Esophagus squamous epithelium (tissue), 5 donors: ENCODE data around the gene DENND1A. TPM values are rescaled to one million over a fixed set of nuclear protein-coding genes. Genes with fewer than 3 reads are reported as not detected.

Experiments used
- DNase-seq: peaks from one replicate; lab custom pipeline; 2025; lab: John Stamatoyannopoulos, UW
- H3K27ac ChIP-seq, 4 donors: fragments of 200-600 bp; sonication (generic); one replicate each; pipeline ENCODE4 v1.5.1; 2016 to 2019; ENCODE audit warnings: mild to moderate bottlenecking in 1 of 4
- H3K27me3 ChIP-seq, 4 donors: fragments of 200-600 bp; sonication (generic); 1 replicate in 3 of 4; 2 replicates in 1 of 4; pipeline versions ENCODE4 v1.5.1 to v1.6.0; 2017 to 2021; ENCODE audit warnings: antibody characterized with exemption in 1 of 4
- H3K36me3 ChIP-seq, 3 donors: fragments of 200-600 bp; sonication (generic); one replicate each; pipeline ENCODE4 v1.5.1; 2016 to 2019
- H3K4me1 ChIP-seq, 3 donors: fragments of 200-600 bp; sonication (generic); one replicate each; pipeline ENCODE4 v1.5.1; 2017 to 2019
- H3K4me3 ChIP-seq, 4 donors: fragments of 200-600 bp; sonication (generic); 1 replicate in 3 of 4; 2 replicates in 1 of 4; pipeline ENCODE4 v1.5.1; 2016 to 2019; ENCODE audit warnings: mild to moderate bottlenecking in 2 of 4, moderate library complexity in 1 of 4
- H3K9me3 ChIP-seq, 3 donors: fragments of 200-600 bp; sonication (generic); one replicate each; pipeline ENCODE4 v1.5.1; 2016 to 2019
- POLR2A ChIP-seq, 4 donors: fragments of 450-650 bp; IDR thresholded peaks; one replicate each; pipeline ENCODE4 v1.6.1; 2017; ENCODE audit warnings: antibody characterized with exemption in 4 of 4, mild to moderate bottlenecking in 4 of 4, moderate library complexity in 3 of 4
- WGBS, 2 donors: methylation state at CpG; one replicate each; pipeline ENCODE4 v1.1.5; 2018; 5-methylcytosine and 5-hydroxymethylcytosine counted together
- intact Hi-C: fragments of 100-400 bp; cut with DNase I; formaldehyde crosslinking; loops from one replicate; pipeline ENCODE4 v1.15.0; 2022
- total RNA-seq, 4 donors: library from RNA; depleted of rRNA; stranded (reverse); fragments of >200 nt; gene quantifications; one replicate each; pipeline ENCODE4 v1.1.0, GENCODE V29; 2016
- TF ChIP-seq, protein P1 (sequence below), 6 experiments: fragments of 450-650 bp in 4 of 6; fragments of 200-600 bp in 2 of 6; sonication (generic) in 2 of 6; IDR thresholded peaks; one replicate each; pipeline ENCODE4 v1.5.1; 2016 to 2019; ENCODE audit warnings: antibody characterized with exemption in 6 of 6, mild to moderate bottlenecking in 4 of 6, moderate library complexity in 4 of 6
- donor health status: DM: yes; HTN: yes; CAD: no.

DENND1A gene
- total RNA-seq, 4 donors from 2014 or later = 5.3 to 16.0 (median 12.9) TPM

DNA sequence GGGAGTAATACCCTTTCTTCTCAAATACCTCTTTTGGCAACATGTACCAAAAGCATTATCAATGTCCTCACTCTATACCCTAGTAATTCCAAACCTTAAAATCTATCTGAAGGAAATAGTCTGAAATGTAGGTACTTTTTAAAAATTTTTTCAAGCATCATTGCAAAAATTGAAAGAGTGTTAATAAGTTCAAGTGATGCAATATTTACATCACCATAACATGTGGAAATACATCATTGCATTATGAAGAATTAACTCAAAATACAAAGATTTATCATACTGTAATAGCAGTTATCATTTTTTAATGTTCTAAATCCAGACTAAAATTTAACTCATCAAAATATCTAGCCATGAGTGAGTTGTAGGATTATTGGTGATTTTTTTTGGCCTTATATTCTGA, 123.1 kb downstream of the DENND1A start:
- no peaks in the 10 kb centered on the region for H3K4me1 ChIP-seq
- DNase-seq = no peak
- intact Hi-C loops = no loop called here
- H3K4me3 ChIP-seq = no peak overlapping the region
- no peak for TF ChIP-seq POLR2A (IDR thresholded peaks at IDR 0.05)
- TF ChIP-seq, protein P1, sequence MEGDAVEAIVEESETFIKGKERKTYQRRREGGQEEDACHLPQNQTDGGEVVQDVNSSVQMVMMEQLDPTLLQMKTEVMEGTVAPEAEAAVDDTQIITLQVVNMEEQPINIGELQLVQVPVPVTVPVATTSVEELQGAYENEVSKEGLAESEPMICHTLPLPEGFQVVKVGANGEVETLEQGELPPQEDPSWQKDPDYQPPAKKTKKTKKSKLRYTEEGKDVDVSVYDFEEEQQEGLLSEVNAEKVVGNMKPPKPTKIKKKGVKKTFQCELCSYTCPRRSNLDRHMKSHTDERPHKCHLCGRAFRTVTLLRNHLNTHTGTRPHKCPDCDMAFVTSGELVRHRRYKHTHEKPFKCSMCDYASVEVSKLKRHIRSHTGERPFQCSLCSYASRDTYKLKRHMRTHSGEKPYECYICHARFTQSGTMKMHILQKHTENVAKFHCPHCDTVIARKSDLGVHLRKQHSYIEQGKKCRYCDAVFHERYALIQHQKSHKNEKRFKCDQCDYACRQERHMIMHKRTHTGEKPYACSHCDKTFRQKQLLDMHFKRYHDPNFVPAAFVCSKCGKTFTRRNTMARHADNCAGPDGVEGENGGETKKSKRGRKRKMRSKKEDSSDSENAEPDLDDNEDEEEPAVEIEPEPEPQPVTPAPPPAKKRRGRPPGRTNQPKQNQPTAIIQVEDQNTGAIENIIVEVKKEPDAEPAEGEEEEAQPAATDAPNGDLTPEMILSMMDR (IDR thresholded peaks at IDR 0.05) = no peak
- no peak overlapping the region for H3K27ac ChIP-seq
- H3K36me3 ChIP-seq = no peaks in the 10 kb centered on the region
- H3K27me3 ChIP-seq = no peaks in the 10 kb centered on the region
- no peaks in the 10 kb centered on the region for H3K9me3 ChIP-seq

DNA sequence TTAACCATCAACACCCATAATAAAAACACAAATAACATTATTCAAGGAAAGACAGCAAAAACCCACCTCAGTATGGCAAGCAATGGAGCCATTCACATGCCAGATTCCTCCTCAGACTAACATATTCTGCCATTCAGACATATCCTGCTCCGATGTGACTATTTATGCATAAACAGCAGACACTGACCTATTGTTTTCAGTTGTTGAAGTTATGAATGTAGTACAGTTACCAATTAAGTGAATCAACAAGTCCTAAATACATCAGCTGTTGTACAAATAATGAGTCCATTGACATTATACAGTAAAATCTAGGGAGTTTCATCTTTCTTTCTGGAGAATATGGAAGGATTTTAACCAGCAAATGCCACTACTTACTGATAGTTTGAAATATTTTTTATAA, 131.7 kb downstream of the DENND1A start:
- Histone ChIP-seq H3K36me3 (no peaks in the 10 kb centered on the region), H3K9me3 (no peaks in the 10 kb centered on the region), H3K27me3 (no peaks in the 10 kb centered on the region), H3K27ac (no peak overlapping the region), H3K4me1 (no peaks in the 10 kb centered on the region), H3K4me3 (no peak overlapping the region)
- intact Hi-C loops = no loop called here
- 94 to 100% methylated on average over 1 of the region's 1 CpG for WGBS, 2 donors
- DNase-seq = no peak
- no peak for TF ChIP-seq POLR2A (IDR thresholded peaks at IDR 0.05)
- TF ChIP-seq, protein P1 (IDR thresholded peaks at IDR 0.05) = no peak

DNA sequence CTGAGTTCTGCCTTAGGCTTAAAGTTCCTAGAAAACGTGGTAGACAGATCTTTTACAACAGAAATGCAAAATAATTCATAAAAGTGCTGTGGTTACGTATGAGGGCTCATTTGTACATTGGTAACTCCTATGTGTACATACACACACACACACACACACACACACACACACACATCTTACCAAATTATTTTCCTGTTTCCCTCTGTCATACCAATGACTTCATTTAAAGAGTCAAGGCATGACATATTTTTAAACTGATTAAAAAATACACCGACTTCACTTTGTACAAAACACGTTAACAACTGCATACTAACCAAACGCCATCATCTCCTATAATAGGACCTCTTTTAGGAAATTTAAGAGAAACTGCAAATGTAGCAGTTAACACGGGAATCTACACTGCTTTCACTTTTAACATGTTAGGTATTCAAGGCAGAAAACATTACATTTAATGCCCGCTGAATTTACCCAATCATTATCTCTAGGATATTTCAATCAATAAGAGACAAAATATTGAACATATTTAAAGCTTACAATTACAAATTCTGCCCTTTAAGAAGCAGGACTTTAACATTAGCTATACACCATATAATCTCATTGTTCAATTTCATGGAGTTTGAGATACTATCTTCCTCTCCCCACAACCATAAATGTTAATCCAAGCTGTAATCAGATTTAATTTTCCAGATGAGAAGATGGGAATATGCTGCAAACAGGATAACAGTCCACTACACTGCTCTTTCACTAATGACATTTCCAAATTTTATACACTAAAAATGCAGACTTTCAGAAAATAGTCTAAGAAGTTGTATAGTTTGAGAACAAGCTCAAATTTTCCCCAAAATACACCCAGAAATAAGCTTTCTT, 133.1 kb downstream of the DENND1A start:
- 61 to 72% methylated on average over 7 of the region's 7 CpGs for WGBS, 2 donors
- TF ChIP-seq, protein P1 (IDR thresholded peaks at IDR 0.05) = no peak
- TF ChIP-seq POLR2A (IDR thresholded peaks at IDR 0.05) = no peak
- Histone ChIP-seq H3K9me3 (no peaks in the 10 kb centered on the region), H3K4me3 (no peak overlapping the region), H3K27ac (no peak overlapping the region), H3K27me3 (no peaks in the 10 kb centered on the region), H3K4me1 (no peaks in the 10 kb centered on the region), H3K36me3 (no peaks in the 10 kb centered on the region)
- intact Hi-C loops = no loop called here
- DNase-seq = no peak

DNA sequence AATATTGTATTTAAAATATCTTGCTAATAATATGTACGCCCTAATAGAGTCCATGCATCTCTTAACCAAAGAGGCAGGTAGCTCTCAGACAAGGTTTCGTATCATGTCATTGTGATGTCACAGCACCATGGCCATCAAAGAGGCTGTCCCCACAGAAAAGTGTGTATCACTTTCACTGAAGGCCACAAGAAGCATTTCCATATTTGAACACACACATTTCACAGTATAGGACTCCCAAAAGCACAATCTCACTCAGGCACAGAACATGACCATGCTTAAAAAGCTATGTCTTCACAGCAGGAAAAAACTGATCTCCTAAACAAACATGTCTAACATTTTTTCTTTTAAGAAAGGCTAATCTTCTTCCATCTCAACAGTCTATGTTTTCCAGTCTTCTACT, 133.8 kb downstream of the DENND1A start:
- Histone ChIP-seq H3K4me1 (no peaks in the 10 kb centered on the region), H3K9me3 (no peaks in the 10 kb centered on the region), H3K36me3 (no peaks in the 10 kb centered on the region), H3K4me3 (no peak overlapping the region), H3K27ac (no peak overlapping the region), H3K27me3 (no peaks in the 10 kb centered on the region)
- no peak for DNase-seq
- intact Hi-C loops = no loop called here
- 91 to 93% methylated on average over 2 of the region's 2 CpGs for WGBS, 2 donors
- TF ChIP-seq, protein P1 (IDR thresholded peaks at IDR 0.05) = no peak
- TF ChIP-seq POLR2A (IDR thresholded peaks at IDR 0.05) = no peak

DNA sequence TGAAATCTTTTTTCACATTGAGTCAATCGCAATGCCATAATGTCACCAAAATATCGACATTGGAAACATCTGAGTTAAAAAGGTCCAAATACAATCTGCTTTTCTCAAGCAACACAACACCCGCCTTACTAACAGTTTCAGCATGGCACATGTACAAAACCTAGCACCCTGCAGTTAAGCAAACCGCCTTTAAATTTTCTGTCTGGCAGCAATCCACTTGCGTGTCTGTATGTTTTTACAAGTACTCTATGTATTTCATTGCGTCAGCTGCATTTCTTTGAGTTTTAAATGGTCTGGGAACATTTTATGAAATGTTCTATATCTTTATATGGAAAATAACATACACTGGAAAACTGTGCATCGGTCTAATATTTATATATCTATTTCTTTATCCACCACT, 134.6 kb downstream of the DENND1A start:
- no peaks in the 10 kb centered on the region for H3K4me1 ChIP-seq
- no peaks in the 10 kb centered on the region for H3K27me3 ChIP-seq
- H3K9me3 ChIP-seq = no peaks in the 10 kb centered on the region
- TF ChIP-seq POLR2A (IDR thresholded peaks at IDR 0.05) = no peak
- TF ChIP-seq, protein P1 (IDR thresholded peaks at IDR 0.05) = no peak
- no peaks in the 10 kb centered on the region for H3K36me3 ChIP-seq
- H3K27ac ChIP-seq = no peak overlapping the region
- intact Hi-C loops = no loop called here
- DNase-seq = no peak
- H3K4me3 ChIP-seq = no peak overlapping the region
- 95 to 96% methylated on average over 7 of the region's 7 CpGs for WGBS, 2 donors
